ENCODE results near the gene RAB4A.

Gene RAB4A

GRCh38 chr1:229344937-229345684 lies 74.2 kb downstream of the RAB4A start:
- Histone ChIP-seq H3K9ac (ENCODE audit: low read depth, low read length) (no peak overlapping the region), H3K4me2 (ENCODE audit: low read length) (no peak overlapping the region), H3K4me1 (ENCODE audit: control insufficient read depth, insufficient read depth, low read length) (peaks cover 10% of the 10 kb centered on the region), H3K36me3 (ENCODE audit: insufficient read depth, low read length) (no peaks in the 10 kb centered on the region), H3K27me3 (ENCODE audit: control insufficient read depth, insufficient read depth, low read length) (peaks cover 18% of the 10 kb centered on the region), H3K9me3 (replicated peaks; ENCODE audit: low read length) (no peaks in the 10 kb centered on the region), H3K4me3 (ENCODE audit: low read length) (no peak overlapping the region)

DNA sequence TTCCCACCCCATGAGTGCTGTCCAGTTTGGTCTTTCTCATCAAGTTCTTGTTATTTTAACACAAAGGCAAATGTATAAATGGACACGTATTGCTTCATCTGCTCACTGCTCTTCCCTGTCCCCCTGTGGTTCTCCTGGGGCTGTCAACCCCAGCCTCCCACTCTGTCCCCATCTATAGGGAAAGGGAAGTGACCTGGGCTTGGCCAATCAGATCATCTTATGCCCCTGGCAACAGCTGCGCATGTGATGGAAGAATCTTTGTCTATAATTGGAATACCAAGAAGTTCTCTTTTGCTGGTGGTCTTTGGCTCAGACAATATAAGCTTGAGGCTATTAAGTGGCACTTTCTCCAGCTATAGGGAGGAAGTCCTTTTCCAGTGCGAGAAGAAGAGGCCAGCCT lies 76.6 kb downstream of the RAB4A start:
- Histone ChIP-seq H3K9ac (ENCODE audit: low read depth, low read length) (no peak overlapping the region), H3K36me3 (ENCODE audit: insufficient read depth, low read length) (no peaks in the 10 kb centered on the region), H3K4me3 (ENCODE audit: low read length) (no peak overlapping the region), H3K27me3 (ENCODE audit: control insufficient read depth, insufficient read depth, low read length) (peaks cover 27% of the 10 kb centered on the region), H3K4me2 (ENCODE audit: low read length) (no peak overlapping the region), H3K4me1 (ENCODE audit: control insufficient read depth, insufficient read depth, low read length) (peaks cover 6% of the 10 kb centered on the region), H3K9me3 (replicated peaks; ENCODE audit: low read length) (no peaks in the 10 kb centered on the region)

DNA sequence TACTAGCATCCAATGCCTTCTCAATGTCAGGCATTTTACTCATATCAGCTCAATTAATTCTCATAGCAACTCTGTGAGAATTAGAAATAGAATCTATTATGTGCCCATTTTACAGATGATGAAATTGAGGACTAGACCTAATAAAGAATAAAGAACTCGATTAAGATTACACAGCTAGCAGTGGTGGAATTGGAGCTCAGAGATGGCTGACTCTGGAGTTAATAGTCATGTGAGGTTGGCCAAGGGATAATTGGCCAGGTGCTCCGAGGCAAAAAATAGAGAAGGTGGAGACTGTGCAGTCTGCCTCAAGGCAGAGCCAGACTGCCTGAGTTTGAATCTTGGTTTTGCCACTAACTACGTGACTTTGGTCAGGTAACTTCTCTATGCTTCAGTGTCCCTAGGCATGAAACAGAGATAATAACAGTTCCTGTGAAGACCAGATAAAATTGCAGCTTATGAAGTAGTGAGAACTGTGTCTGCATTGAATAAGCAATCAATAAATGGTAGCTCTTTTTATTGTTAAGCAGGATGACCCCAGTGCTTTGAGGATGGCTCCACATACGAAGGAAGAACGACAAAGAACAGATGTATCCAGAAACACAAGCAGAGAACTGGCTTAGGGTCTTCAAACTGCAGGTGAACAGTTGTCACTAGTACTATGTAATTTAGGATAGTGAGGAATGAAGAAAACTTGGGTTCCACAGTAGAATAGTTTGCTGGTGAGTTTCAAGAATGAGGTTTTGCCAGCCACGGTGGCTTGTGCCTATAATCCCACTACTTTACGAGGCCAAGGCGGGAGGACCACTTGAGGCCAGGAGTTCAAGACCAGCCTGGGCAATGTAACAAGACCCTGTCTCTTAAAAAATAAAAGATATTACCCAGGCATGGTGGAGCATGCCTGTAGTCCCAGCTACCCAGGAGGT lies 78.8 kb downstream of the RAB4A start:
- H3K4me3 ChIP-seq (ENCODE audit: low read length): no peak overlapping the region
- no peaks in the 10 kb centered on the region for H3K4me1 ChIP-seq (ENCODE audit: control insufficient read depth, insufficient read depth, low read length)
- H3K27me3 ChIP-seq (ENCODE audit: control insufficient read depth, insufficient read depth, low read length): peaks cover 33% of the 10 kb centered on the region
- no peaks in the 10 kb centered on the region for H3K36me3 ChIP-seq (ENCODE audit: insufficient read depth, low read length)
- H3K9ac ChIP-seq (ENCODE audit: low read depth, low read length): no peak overlapping the region
- H3K9me3 ChIP-seq (replicated peaks; ENCODE audit: low read length): no peaks in the 10 kb centered on the region
- H3K4me2 ChIP-seq (ENCODE audit: low read length): no peak overlapping the region

GRCh38 chr1:229352975-229353374 lies 82.1 kb downstream of the RAB4A start:
- H3K36me3 ChIP-seq (ENCODE audit: insufficient read depth, low read length): no peaks in the 10 kb centered on the region
- H3K4me2 ChIP-seq (ENCODE audit: low read length): no peak overlapping the region
- H3K27me3 ChIP-seq (ENCODE audit: control insufficient read depth, insufficient read depth, low read length): peaks cover 30% of the 10 kb centered on the region
- no peaks in the 10 kb centered on the region for H3K9me3 ChIP-seq (replicated peaks; ENCODE audit: low read length)
- H3K9ac ChIP-seq (ENCODE audit: low read depth, low read length): no peak overlapping the region
- H3K4me1 ChIP-seq (ENCODE audit: control insufficient read depth, insufficient read depth, low read length): no peaks in the 10 kb centered on the region
- H3K4me3 ChIP-seq (ENCODE audit: low read length): no peak overlapping the region

DNA sequence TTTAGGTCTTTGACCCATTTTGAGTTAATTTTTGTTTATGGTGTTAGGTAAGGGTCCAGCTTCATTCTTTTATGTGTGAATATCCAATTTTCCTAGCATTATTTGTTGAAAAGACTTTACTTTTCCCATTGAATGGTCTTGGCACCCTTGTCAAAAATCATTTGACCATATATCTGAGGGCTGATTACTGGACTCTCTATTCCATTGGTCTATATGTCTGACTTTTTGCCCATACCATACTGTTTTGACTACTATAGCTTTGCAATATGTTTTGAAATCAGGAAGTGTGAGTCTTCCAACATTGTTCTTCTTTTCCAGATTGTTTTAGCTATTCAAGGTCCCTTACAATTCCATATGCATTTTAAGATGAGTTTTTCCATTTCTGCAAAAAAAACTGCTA lies 83.3 kb downstream of the RAB4A start:
- peaks cover 35% of the 10 kb centered on the region for H3K27me3 ChIP-seq (ENCODE audit: control insufficient read depth, insufficient read depth, low read length)
- no peaks in the 10 kb centered on the region for H3K9me3 ChIP-seq (replicated peaks; ENCODE audit: low read length)
- H3K4me1 ChIP-seq (ENCODE audit: control insufficient read depth, insufficient read depth, low read length): no peaks in the 10 kb centered on the region
- no peak overlapping the region for H3K4me2 ChIP-seq (ENCODE audit: low read length)
- H3K36me3 ChIP-seq (ENCODE audit: insufficient read depth, low read length): no peaks in the 10 kb centered on the region
- no peak overlapping the region for H3K4me3 ChIP-seq (ENCODE audit: low read length)
- no peak overlapping the region for H3K9ac ChIP-seq (ENCODE audit: low read depth, low read length)

Data from skeletal muscle satellite cell (primary cell).